Measurements from ENCODE around the gene ARFGAP1.

ARFGAP1 gene

DNA sequence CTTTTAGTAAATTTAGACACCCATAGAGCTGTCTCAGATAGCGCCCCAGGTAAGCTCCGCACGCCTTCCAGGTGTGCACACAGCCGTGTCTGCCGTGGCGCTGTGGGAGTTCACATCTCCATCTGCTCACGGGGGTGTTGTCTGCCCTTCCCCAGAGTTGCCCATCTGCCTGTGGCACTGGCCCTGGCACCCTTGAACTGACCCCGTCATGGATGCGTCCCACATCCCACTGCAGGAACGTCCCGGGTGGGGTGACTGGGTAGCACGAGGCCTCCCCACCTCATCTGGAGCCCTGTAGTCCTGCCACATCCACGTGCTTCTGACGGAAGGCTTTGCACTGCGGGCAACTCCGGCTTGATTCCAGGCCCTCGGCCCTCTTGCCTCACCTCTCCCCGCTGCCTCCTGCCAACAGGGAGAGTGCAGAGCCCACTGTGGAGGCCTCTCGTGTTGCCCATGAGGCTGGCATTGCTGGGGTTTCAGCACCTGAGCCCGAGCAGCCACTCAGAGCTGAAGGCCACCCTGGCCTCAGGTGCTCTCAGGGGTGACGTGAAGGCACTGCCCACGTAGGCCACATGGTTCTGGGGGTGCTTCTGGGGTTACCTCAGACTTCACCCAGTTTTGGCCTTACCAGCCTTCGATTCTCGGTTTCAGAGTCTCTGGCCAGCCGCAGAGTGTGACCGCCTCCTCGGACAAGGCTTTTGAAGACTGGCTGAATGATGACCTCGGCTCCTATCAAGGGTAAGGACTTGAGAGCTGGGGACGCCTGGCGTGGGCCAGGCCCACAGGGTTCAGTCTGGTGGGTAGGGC lies 5.1 kb downstream of the ARFGAP1 start:
- no peak for DNase-seq (ENCODE audit: low read depth in 2 of 2)

DNA sequence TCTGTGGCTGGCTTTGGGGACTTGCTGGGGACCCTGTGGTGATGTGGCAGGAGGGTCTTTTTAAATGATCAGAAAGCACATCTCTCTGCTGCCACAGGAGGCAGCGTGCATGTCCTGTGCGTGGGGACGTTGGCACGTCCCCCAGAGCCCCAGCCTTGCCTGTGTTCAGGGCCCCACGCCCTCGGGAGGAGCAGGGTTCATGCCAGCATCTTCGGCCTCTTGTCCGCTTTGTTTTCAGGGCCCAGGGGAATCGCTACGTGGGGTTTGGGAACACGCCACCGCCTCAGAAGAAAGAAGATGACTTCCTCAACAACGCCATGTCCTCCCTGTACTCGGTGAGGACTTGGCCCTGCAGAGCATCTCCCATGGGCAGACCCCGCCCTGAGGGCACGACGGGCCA lies 6.0 kb downstream of the ARFGAP1 start:
- no peak for DNase-seq (ENCODE audit: low read depth in 2 of 2)

DNA sequence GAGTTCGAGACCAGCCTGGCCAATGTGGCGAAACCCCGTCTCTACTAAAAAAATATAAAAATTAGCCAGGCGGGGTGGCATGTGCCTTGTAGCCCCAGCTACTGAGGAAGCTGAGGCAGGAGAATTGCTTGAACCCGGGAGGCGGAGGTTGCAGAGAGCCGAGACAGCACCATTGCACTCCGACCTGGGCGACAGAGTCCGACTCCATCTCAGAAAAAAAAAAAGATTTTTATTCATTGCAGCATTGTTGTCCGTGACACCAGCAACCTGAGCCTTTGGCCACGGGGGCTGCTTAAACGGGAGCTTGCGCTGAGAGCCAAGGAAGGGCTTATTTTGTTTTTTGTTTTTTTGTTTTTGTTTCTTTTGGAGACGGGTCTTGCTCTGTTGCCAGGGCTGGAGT lies 7.3 kb downstream of the ARFGAP1 start:
- no peak for DNase-seq (ENCODE audit: low read depth in 2 of 2)

DNA sequence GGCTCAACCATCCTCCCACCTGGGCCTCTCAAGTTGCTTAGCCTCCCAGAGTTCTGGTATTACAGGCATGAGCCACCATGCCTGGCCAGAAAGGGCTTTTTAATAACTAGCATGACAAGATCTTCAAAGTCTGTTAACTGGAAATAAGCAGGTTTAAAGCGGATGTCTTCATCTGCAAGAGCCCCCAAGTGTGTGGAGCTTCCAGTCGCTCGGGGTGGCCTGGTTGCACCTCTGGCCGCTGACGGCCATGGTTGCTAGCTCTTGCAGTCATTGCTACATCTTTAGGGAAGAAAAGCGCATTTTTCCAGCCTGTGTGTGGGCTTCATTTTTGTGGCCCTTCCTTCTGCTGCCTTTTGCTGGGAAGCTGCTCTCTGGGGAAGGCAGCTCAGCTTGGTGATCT lies 7.8 kb downstream of the ARFGAP1 start:
- no peak for DNase-seq (ENCODE audit: low read depth in 2 of 2)

DNA sequence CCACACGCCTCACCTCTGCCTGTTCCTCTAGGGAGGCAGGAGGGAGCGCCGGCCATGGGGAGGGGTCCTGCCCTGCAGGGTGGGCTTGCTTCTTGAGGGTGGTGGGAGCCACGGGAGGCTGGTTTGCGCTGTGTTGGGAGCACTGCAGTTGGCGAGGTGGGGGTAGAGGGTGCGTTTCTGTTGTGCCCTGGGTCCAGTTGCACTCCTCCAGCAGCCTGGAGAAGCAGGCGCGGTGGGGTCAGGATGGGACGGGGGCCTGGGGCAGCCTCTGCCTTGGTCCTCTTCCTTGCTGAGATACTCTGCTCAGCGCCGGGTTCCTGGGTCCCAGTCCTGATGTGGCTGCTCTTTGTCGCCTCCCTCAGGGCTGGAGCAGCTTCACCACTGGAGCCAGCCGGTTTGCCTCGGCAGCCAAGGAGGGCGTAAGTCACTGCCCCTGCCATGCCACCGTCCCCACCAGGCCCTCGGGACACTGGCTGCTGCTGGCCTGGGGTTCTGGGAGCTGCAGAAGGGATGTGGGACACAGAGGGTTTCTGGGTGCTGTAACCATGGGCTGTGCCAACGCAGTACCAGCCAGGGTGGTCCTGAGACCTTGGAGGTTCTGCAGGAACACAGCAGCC lies 8.4 kb downstream of the ARFGAP1 start:
- DNase-seq (ENCODE audit: low read depth in 2 of 2), result no peak

DNA sequence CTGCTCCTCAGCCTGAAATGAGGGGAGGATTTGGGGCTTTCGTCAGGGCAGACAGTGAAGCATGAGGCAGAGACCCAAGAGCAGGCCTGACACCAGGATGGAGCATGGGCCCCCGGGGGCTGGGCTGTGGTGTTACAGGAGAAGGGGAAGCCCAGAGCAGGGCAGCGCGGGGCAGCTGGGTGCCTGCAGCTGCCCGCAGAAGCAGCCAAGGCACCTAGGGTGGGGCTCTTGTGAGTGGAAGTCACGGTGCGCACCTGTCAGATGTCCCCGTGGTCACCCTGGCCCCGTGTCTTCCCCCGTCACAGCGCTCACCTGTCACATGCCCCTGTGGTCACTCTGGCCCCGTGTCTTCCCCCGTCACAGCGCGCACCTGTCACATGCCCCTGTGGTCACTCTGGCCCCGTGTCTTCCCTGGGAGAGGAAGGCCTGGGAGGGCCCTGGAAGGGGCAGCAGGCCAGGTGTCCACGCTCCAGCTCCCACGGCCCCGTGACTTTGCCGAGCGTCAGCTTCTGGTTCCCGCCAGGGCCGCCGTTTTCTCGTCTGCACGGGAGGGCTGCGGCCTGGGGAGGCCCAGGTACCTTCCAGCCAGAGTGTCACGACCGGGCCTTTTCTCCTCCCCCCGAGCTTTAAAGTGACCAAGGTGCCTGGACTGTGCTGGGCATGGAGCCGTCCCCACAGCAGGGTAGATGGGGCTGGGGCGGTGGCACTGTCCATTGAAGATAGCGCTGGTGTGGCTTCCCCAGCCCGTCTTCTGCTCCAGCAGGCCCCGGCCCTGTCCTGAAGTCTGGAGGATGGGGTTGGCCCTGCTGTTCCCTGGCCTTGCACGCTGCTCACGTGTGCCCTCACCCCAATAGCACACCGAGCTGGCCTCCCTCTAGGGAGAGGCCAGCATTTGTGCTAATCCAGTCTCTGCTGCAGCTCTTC lies 9.4 kb downstream of the ARFGAP1 start:
- DNase-seq (ENCODE audit: low read depth in 2 of 2), result no peak

DNA sequence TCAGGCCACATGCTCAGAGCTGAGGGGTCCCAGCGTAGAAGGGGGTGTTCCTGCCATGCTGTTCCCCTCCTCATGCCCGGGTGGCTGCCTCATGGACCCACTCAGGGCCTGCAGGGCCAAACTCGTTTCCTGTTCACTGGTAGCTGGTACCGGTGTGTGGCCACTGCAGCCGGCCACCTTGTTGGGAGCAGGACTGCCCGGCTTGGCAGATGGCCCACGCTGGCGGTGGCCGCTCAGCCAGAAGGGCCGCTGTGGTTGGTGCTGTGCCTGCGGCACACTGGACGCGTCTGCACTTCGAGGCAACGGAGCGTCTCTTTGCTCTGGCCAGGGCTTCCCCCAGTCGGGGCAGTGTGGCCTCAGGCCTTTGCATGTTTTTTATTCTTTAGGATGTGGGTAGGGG lies 10.3 kb downstream of the ARFGAP1 start:
- no peak for DNase-seq (ENCODE audit: low read depth in 2 of 2)

DNA sequence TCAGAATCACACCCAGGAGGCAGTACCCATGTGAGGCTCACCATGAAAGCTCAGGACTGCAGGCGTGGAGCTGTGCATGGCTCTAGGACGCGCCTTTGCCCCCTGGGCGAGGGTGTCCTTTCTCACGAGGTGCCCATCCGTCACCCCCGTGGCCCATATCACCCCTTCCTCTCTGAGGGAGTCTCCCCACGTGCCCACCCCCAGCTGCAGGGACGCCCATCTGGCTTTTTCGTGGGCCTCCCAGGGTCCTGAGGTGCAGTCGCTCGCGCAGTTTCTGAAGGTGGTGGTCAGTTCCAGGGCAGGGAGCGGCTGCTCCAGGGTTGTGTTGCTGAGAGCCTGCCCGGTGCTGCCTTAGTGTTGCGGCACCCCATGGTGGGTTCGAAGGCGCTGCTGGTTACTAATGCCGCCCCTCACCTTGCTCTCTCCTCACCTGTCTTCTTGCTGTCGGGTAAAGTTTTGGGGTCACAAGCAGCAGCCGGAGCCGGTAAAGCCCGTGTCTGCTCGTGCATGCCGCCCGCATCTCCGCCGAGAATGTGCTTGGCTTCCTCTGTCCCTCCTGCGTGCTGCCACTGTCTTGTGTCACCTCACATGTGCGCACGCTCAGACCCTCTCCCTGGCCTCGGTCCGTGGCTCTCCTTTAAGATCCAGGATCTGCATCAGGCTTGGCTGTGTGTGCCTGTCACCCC lies 10.9 kb downstream of the ARFGAP1 start:
- no peak for DNase-seq (ENCODE audit: low read depth in 2 of 2)

DNA sequence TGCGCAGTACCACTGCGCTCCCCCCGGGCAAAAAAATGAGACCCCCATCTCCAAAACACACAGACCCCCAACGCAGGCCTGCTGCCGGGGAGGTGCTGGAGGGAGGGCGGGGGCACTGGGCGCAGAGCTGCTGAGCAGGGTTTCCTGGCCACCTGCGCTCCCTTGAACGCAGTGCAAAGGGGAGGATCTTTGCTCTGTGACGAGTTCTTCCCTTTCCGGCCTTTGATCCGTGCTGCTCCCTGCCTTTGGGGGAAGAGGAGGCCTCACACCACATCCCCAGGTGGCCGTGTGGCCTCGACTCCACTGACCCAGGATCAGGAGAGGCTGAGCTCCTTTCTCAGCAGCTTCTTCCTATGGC lies 11.4 kb downstream of the ARFGAP1 start:
- DNase-seq (ENCODE audit: low read depth in 2 of 2), result no peak

DNA sequence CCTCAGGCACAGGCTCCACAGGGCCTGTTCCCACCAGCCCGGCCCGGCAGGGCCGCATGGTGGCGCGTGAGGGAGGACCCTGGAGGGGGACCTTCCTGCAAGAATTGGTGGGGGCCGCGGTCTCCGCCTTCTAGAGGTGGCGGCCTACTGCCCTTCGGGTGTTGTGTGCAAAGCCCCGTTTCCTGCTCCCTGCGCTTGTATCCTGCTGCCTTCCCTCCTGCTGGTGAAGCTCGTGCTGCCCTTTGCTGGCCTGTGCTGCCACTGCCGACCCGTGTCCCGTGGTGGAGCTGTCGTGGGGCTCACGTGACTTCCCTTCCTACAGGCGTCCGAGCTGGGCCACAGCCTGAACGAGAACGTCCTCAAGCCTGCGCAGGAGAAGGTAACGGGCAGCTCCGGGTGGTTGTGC lies 11.9 kb downstream of the ARFGAP1 start:
- DNase-seq (ENCODE audit: low read depth in 2 of 2), result no peak

DNA sequence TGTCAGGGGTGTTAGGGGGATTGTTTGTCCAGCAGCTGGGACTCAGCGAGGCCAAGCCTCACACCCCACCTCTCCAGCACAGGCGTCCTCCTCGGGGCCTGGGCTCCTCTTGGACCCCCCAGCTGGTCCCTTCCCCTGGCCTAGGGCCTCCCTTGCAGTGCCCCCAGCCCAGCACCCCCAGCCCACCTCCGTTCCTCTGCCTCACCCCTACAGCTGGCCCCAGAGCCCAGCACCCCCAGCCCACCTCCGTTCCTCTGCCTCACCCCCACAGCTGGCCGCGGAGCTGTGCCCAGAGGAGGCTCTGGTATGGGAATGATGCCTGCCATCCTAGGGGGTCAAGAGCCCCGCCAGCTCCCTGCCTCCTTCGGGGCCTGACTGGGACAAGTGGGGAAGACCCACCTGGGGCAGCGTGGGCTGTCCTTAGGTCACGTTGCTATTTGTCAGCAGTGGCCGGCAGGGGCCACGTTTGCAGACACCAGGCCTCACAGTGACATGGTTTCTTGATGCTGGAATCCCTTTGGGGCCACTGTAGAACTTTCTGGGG lies 12.4 kb downstream of the ARFGAP1 start:
- DNase-seq (ENCODE audit: low read depth in 2 of 2), result no peak

DNA sequence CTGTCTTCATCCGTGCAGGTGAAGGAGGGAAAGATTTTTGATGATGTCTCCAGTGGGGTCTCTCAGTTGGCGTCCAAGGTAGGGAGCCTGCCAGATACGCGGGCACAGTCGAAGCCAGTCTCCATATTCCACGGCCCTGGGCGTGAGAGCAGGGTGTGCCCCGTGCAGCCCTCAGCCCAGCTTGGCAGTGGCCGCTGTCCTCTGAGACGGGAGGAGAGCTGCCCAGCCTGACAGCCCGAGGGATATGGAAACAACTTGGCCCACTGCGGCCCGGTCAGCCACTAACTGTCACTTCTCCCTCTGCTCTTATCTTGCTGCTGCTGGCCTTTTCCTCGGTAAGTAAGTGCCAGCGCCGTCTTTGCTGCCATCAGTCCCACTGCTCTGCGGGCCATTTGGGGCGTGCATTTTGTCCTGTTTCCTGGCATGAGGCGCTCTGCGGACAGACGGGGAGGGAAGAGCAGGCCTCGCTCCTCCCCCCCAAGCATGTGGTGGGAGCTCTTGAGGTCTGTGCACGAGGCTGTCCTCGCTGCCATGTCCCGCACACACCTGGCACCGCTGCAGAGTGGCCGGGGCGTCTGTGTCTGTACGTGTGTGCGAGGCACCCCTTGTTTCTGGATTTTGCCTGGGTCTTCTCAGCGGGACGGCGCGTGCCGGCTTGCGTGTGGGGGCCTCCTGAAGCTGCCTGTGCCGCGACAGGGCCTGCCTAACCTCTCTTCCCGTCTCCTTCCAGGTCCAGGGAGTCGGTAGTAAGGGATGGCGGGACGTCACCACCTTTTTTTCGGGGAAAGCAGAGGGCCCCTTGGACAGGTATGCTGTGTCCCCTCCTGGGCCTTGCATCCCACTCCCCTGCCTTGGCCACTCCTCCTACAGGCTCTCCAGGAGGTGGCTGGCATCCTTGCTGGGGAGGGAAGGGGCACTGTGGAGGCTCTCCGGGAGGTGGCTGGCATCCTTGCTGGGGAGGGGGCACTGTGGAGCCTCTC lies 13.3 kb downstream of the ARFGAP1 start:
- DNase-seq (ENCODE audit: low read depth in 2 of 2), result no peak

DNA sequence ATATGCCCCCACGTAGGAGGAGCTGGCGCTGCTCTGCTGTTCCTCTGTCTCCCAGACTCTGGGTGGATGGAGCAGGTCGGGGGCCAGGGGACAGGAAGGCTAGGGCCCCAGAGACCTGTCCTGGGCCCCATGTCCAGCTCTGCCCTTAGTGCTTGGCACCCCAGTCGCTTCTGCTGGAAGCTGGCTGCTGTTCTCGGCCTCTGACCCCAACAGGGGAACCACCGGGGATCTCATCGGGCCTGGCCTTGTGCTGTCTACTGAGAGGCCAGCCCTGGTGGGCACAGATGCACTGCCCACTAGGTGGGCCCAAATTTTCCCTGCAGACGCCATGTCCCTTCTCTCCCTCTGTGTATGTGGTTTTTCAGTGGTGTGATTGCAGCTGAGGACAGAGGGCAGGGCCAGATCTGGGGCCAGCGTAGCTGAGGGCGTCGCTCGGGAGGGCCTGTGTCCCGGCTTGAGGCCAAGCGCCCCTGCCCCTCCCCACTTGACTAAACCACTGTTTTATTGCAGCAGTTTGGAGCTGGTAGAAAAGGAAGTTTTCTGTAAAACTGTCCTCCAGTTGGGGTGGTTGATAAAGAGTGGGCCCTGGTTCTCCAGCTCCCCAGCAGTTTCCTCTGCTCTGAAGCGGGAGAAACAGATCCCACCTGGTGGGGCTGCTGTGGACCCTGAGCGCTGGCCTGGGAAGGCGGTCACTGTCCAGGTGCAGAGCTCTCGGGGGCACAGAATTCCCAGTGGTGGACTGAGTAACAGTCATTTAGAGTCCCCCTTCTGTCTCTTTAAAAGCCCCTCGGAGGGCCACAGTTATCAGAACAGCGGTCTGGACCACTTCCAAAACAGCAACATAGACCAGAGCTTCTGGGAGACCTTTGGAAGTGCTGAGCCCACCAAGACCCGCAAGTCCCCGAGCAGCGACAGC lies 14.4 kb downstream of the ARFGAP1 start:
- DNase-seq (ENCODE audit: low read depth in 2 of 2), result no peak

DNA sequence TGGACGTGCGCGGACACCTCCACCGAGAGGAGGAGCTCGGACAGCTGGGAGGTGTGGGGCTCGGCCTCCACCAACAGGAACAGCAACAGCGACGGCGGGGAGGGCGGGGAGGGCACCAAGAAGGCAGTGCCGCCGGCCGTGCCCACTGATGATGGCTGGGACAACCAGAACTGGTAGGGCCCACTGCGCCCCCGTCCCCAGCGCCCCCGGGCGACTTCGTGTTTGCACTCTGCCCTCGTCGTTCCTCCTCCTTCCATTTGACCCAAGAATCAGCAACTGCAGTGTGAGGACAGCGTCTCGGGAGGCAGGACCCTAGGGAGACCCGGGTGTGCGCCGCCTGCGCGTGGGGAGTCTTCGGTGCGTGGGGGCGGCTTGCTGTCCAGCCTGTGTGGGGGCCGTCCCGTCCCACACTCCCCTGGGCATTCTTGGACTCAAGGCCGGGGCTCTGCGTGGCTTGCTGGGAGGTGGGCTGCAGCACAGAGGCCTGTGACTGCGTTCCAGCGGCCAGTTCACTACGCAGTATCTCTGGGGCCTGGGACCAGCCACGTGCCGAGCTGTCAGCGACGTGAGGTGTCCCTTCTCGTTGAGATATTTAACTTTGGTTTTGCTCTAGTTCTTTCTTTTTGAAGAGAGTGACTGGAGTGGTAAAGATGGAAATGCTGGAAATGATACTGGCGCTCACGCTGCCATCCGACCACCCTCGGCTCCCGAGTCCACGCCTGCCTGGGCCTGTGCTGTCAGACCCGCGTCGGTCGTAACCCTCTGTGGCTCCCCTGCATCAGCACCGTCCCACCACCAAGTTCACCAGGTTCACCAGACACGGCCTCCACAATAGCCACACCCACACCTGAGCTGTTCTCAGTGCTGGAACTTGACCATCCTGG lies 15.3 kb downstream of the ARFGAP1 start:
- DNase-seq (ENCODE audit: low read depth in 2 of 2), result no peak

DNA sequence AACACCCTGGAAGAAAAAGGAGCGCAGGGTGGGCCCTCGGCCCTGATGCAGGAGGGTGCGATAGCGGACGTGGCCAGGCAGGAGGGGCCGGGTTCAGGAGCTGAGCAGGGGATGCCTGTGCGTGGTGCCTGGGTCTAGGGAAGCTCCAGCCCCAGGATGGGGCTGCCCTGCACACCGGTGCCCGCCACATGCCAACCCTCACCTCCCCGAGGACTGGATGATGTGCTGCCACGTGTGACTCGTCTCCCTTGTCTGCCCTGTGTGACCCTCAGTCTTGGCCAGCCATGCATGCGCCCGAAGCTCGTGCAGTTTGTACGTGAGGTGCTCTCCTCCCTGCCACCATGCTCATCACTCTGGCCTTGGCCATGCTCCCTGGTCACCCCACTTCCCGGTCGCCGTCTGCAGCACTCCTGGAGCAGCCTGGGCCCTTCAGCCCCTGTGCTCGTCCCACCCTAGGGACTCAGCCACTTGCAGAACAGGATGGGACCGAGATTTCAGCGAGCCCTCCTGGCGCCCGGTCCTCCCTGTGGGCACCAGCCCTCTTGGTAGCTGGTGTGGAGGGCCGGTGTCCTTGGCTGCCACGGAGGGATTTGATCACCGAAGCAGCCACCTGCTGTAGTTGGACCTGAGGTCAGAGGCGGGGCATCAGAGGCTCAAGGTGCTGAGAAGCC lies 16.1 kb downstream of the ARFGAP1 start:
- no peak for DNase-seq (ENCODE audit: low read depth in 2 of 2)

DNA sequence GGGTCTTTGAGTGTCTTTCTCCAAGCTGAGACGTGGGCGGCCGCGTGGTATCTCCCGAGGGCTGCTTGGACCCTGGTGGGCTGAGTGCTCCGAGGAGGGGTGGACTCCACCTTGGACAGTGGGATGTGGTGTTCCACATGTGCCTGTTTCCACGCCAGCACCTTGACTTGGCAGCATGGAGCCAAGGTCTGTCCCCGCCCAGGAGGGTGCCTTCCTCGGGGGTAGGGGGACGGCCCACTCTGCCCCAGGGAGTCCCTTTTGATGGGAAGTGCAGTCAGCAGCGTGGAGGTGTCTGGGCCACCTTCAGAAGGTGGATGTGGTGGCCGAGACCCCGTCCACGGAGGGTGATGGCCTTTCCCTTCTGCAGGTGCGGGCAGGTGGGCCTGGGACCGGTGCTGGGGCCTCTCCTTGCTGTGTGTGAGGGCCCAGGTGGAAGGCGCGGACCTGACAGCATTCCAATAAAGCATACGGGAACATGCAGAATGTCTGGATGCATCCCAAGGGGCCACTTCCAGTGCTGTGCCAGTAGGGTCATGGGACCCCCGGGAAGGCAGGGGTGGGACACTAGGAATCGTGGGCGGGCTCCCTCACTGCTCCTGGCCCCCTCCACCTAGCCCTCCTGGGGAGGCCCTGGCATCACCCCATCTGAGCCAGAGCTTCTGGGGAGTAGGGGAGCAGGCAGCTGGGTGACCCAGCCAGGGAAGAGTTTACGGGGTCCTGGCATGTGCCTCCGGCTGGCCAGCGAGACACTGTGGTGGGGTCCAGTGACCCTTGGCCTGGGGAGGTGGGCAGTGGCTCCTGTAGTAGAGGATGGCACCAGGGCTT lies 16.9 kb downstream of the ARFGAP1 start:
- no peak for DNase-seq (ENCODE audit: low read depth in 2 of 2)

DNA sequence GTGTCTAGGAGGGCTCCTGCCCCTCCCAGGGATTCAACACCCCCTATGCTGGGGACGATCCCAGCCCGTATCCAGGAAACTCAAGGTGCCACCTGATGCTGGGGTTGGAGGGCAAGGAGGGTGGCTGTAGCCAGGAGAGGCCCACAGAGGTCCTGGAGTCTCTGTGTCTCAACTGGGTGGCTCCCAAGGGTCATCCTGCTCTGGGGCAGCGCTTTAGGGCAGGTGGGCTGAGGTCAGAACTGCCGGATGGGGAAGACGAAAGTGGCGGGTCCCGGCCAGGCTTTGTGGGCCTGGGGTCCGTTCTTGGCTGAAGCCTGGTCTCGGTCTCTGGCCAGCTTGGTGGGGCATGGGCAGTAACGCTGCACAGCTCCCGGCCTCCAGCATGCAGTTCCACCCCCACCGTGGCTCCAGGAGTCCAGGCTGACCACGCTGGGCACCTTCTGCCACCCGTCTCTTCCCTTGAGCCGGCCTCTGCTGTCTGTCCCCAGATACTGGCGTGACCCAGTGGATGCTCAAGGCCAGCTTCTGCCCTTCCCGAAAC lies 17.6 kb downstream of the ARFGAP1 start:
- DNase-seq (ENCODE audit: low read depth in 2 of 2), result no peak

All from stimulated activated CD8-positive, alpha-beta memory T cell treated with anti-CD3 and anti-CD28 coated beads, Interleukin-15, amount 100 ng/mL, for 48 hours (primary cell).